ENCODE measurements around the gene COA7. TPM values are rescaled to one million over a fixed set of nuclear protein-coding genes. Genes with fewer than 3 reads are reported as not detected.
A peak's percentile ranks its signal among the peaks of the same experiment; 100 is the strongest.

The COA7 gene
- total and polyA plus RNA-seq, 10 of the 15 experiments (the other 5 are each of a cell fraction or from before 2014, with no cell fraction given), result 7.5 to 20.2 (median 15.4) TPM

DNA sequence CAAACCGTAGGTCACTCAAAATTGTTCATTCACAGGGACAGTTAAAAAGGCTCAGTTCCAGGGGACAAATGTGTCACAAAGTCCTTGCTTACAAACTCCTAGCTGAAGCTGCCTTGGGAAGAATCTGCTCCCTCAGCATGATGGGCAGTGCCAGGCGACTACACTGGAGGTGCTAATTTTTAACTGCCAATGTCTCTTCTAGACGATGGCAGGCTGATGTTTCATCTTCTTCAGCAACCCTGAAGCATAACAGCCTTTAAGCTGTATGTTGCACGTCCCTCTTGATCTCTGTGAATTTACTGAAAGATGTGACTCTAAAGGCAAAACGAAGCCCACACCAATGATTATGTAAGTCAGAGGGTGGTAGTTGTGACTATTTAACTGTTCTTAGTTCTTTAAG lies 11.3 kb downstream of the COA7 start:
- no peak overlapping the region for H3K4me2 ChIP-seq (ENCODE audit: control insufficient read depth, insufficient read depth)
- peaks cover 7 to 11% of the 10 kb centered on the region in 2 experiments for H3K36me3 ChIP-seq (ENCODE audit: control insufficient read depth in 2 of 2, insufficient read depth in 2 of 2, low read length in 1 of 2)
- DNase-seq (ENCODE audit: low read depth, low spot score), result no peak
- no peaks in the 10 kb centered on the region for H3K79me2 ChIP-seq (ENCODE audit: control insufficient read depth, insufficient read depth, low read length)
- in situ Hi-C loops (cut with MboI), result loop anchor here (5.0 to 10.0 kb wide), 2 partner anchors 285 to 542 kb away; partner anchors contain the start of genes ORC1, PRPF38A and ZFYVE9
- no peak overlapping the region for H3K9ac ChIP-seq (ENCODE audit: control insufficient read depth, insufficient read depth, low read length)
- H4K20me1 ChIP-seq (ENCODE audit: control insufficient read depth, insufficient read depth), result no peaks in the 10 kb centered on the region
- no peaks in the 10 kb centered on the region for H3K9me3 ChIP-seq (replicated peaks; ENCODE audit: control insufficient read depth, insufficient read depth, low read length)
- H2AFZ ChIP-seq (ENCODE audit: control insufficient read depth, low read depth, low read length), result no peak overlapping the region
- TSS peak; percentile 67 for BruUV-seq (replicated peaks)
- ChIA-PET POLR2A (interaction anchor here (1.0 kb wide), 1 partner anchor 283 kb away, joined by 3 read pairs; no protein-coding TSS in a partner anchor), CTCF (interaction anchor here (0.6 to 3.9 kb wide), 20 partner anchors 10 to 390 kb away, joined by 3 to 31 read pairs (median 3); partner anchors contain the start of genes COA7, ORC1 and PRPF38A), SMC1A (ENCODE audit: uncharacterized antibody, unreplicated experiment) (interaction anchor here (0.8 to 2.1 kb wide), 15 partner anchors 10 to 395 kb away, joined by 3 to 10 read pairs (median 4); partner anchors contain the start of genes ORC1, PRPF38A and SHISAL2A), RAD21 (ENCODE audit: unreplicated experiment) (interaction anchor here (1.0 to 2.4 kb wide), 8 partner anchors 51 to 283 kb away, joined by 3 to 16 read pairs (median 5); partner anchors contain the start of genes ORC1 and PRPF38A)
- WGBS (ENCODE audit: insufficient coverage, insufficient replicate concordance, low lambda C conversion rate, missing lambda C conversion rate), result 75% methylated on average over 5 of the region's 5 CpGs
- H3K27ac ChIP-seq (ENCODE audit: control insufficient read depth, insufficient read depth), result no peak overlapping the region
- no peaks in the 10 kb centered on the region for H3K27me3 ChIP-seq (replicated peaks in 1 of 2; ENCODE audit: control insufficient read depth in 2 of 2, insufficient read depth in 2 of 2, low read length in 1 of 2)
- H3K4me3 ChIP-seq, result no peak overlapping the region
- no peak for ATAC-seq
- no peak for FAIRE-seq
- intact Hi-C loops (cut with micrococcal nuclease; ENCODE audit: unreplicated experiment), result loop anchor here (5.0 to 10.0 kb wide), 4 partner anchors 132 to 560 kb away; partner anchors contain the start of genes CC2D1B, ORC1, PRPF38A and TUT4
- TF ChIP-seq BMI1 (IDR thresholded peaks at IDR 0.05; ENCODE audit: borderline replicate concordance), result no peak
- no peak for TF ChIP-seq ZNF207 (IDR thresholded peaks at IDR 0.05; ENCODE audit: borderline replicate concordance)
- TF ChIP-seq STAT1 (conservative IDR thresholded peaks at IDR 0.05), result no peak
- TF ChIP-seq SPI1 (IDR thresholded peaks at IDR 0.05; ENCODE audit: borderline replicate concordance, insufficient read depth, low read depth, low read length), result no peak
- TF ChIP-seq ZNF217 (IDR thresholded peaks at IDR 0.05), result no peak
- no peak for TF ChIP-seq HDAC6 (IDR thresholded peaks at IDR 0.05; ENCODE audit: unreplicated experiment)
- TF ChIP-seq, protein P1, sequence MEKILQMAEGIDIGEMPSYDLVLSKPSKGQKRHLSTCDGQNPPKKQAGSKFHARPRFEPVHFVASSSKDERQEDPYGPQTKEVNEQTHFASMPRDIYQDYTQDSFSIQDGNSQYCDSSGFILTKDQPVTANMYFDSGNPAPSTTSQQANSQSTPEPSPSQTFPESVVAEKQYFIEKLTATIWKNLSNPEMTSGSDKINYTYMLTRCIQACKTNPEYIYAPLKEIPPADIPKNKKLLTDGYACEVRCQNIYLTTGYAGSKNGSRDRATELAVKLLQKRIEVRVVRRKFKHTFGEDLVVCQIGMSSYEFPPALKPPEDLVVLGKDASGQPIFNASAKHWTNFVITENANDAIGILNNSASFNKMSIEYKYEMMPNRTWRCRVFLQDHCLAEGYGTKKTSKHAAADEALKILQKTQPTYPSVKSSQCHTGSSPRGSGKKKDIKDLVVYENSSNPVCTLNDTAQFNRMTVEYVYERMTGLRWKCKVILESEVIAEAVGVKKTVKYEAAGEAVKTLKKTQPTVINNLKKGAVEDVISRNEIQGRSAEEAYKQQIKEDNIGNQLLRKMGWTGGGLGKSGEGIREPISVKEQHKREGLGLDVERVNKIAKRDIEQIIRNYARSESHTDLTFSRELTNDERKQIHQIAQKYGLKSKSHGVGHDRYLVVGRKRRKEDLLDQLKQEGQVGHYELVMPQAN (conservative IDR thresholded peaks at IDR 0.05), result no peak
- no peaks in the 10 kb centered on the region for H3K4me1 ChIP-seq (ENCODE audit: control insufficient read depth, insufficient read depth, low read length)
